GM10266 (cell line): ENCODE measurements around the gene PREX1.

ENCODE experiments used
- DNase-seq: peaks from one replicate; pipeline ENCODE4 v3.0.0; 2012; ENCODE audit errors: extremely low spot score
- CTCF ChIP-seq: IDR thresholded peaks from 2 replicates; pipeline ENCODE4 v1.5.1; 2012; ENCODE audit warnings: mild to moderate bottlenecking, low read depth; ENCODE audit not compliant: control insufficient read depth, insufficient read depth; ENCODE audit errors: missing control alignments

PREX1 gene

GRCh38 chr20:48718786-48719578 is 108.8 kb downstream of the PREX1 start:
- DNase-seq: no peak
- TF ChIP-seq CTCF: no peak

- no peak for DNase-seq
- TF ChIP-seq CTCF: no peak
These were observed 110.0 kb downstream of the PREX1 start for GRCh38 chr20:48717680-48718223.

GRCh38 chr20:48717095-48717672 is 110.6 kb downstream of the PREX1 start:
- no peak for DNase-seq
- TF ChIP-seq CTCF: no peak

GRCh38 chr20:48716541-48716940 is 111.3 kb downstream of the PREX1 start:
- no peak for DNase-seq
- TF ChIP-seq CTCF: no peak

GRCh38 chr20:48716086-48716485 is 111.7 kb downstream of the PREX1 start:
- DNase-seq: no peak
- no peak for TF ChIP-seq CTCF

GRCh38 chr20:48714764-48715163 is 113.0 kb downstream of the PREX1 start:
- TF ChIP-seq CTCF: no peak
- DNase-seq: no peak
